Choroid plexus epithelial cell (primary cell): Measurements from ENCODE around the gene ARAP1.

Experiments used
- DNase-seq: peaks from one replicate; pipeline ENCODE4 v3.0.0-alpha.2; 2010; ENCODE audit warnings: low read depth
- H3K4me3 ChIP-seq: 2 replicates; pipeline ENCODE4 v1.5.1; 2011; ENCODE audit warnings: low read depth, mild to moderate bottlenecking, control low read depth, low read length, moderate library complexity
- CTCF ChIP-seq: conservative IDR thresholded peaks from 2 replicates; pipeline ENCODE4 v1.5.1; 2011; ENCODE audit warnings: low read depth, mild to moderate bottlenecking, control low read depth, inconsistent platforms, low read length, moderate library complexity

The ARAP1 gene

GRCh38 chr11:72705442-72706365 lies 46.5 kb downstream of the ARAP1 start:
- no peak overlapping the region for H3K4me3 ChIP-seq
- DNase-seq, result no peak
- no peak for TF ChIP-seq CTCF

DNA sequence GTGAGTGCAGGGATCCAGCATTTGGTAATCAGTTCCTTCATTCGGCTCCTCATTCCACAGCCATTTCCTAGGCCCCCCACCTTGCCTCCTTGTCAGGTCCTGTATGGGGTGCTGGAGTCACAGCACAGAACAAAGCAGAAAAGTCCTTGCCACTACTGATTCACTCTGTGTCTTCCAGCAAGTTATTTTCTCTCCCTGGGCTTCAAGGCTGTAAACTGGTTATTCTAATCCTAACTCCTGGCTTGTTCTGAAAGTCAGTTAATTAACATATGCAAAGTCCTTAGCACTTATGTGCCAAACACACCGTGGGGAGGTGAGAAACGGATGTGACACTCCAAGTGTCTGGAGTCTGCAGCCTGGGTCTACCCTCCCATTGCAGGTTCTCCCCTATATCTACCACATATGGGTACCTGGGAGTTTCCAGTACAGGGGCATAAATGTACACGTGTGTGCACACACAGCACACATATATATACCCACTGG lies 47.4 kb downstream of the ARAP1 start:
- H3K4me3 ChIP-seq, result no peak overlapping the region
- no peak for DNase-seq
- TF ChIP-seq CTCF, result no peak

GRCh38 chr11:72704028-72704782 lies 48.0 kb downstream of the ARAP1 start:
- TF ChIP-seq CTCF, result peak; percentile 31
- no peak overlapping the region for H3K4me3 ChIP-seq
- DNase-seq, result no peak

- DNase-seq, result peak; percentile 88
- peak overlapping the region; percentile 14 for H3K4me3 ChIP-seq
- TF ChIP-seq CTCF, result no peak
These were observed 48.8 kb downstream of the ARAP1 start for GRCh38 chr11:72703267-72704008.

DNA sequence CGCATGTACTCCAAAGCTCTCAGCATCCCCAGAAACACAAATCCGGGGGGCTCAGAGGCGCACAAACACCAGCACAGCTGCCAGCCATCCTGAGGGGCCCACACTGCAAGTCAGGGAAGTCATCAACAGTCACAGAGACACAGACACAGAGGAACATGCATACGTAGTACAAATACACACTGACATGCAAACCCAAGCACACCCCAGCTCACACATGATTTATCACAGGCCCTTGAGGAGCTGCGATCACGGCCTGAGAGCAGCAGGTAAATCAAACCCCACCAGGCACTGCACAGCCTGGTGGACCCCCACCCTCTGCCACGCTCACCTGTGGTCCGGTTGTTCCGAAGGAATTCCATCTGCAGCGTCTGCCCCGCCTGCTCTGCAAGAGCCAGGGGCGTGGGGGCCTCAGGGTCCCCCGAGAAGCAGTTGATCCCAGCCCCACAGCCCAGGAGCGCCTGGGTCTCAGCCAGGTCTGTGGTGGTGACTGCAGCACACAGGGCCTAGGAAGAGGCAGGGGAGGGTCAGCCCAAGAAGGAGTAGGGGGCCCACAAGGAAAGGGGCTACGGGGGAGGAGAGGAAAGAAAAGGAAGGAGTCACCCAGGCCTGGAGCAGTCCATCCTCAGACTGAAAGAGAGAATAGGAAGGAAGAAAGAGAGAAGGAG lies 49.5 kb downstream of the ARAP1 start:
- peak overlapping the region; percentile 14 for H3K4me3 ChIP-seq
- DNase-seq, result no peak
- TF ChIP-seq CTCF, result no peak

DNA sequence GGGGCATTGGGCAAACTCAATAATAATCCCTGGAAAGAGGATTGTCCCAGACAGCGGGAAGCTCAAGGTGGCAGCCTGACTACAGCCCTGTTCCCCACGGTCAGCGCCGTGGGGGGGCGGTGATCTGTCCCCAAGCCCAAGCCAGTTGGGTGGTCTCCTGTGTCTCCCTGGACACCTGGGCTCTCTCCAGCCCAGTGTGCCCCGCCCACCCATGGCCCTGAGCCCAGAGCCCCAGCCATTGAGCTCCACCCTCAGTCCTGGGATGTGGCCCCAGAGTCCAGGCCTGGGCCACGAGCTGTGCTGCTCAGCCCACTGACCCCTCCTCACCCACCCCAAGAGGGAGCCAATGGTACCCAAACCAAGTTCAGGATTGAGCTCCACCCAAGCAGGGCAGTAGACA lies 50.1 kb downstream of the ARAP1 start:
- no peak for DNase-seq
- no peak for TF ChIP-seq CTCF
- H3K4me3 ChIP-seq, result no peak overlapping the region
